Endothelial cell of umbilical vein (primary cell): ENCODE results near the gene RBMS1.

Experiments
- CTCF ChIP-seq, 2 donors: IDR thresholded peaks; 1 replicate in 1 of 2; 2 replicates in 1 of 2; pipeline ENCODE4 v1.5.1; 2011; ENCODE audit warnings: low read length in 2 of 2, mild to moderate bottlenecking in 2 of 2, moderate library complexity in 2 of 2, control low read depth in 1 of 2, inconsistent platforms in 1 of 2, low read depth in 1 of 2; ENCODE audit not compliant: insufficient read depth in 1 of 2; ENCODE audit errors: extremely low read depth in 1 of 2
- EZH2 ChIP-seq: IDR thresholded peaks from 2 replicates; pipeline ENCODE4 v1.6.1; 2012; ENCODE audit warnings: borderline replicate concordance, low read depth, mild to moderate bottlenecking, moderate library complexity, low read length, inconsistent platforms; ENCODE audit not compliant: severe bottlenecking
- FOS ChIP-seq: IDR thresholded peaks from 2 replicates; pipeline ENCODE4 v1.6.1; 2011; ENCODE audit warnings: mild to moderate bottlenecking, low read length, moderate library complexity, borderline replicate concordance; ENCODE audit not compliant: insufficient read depth
- JUN ChIP-seq: IDR thresholded peaks from 2 replicates; pipeline ENCODE4 v1.6.1; 2011; ENCODE audit warnings: borderline replicate concordance, low read depth; ENCODE audit not compliant: insufficient read length, insufficient read depth
- MAX ChIP-seq: IDR thresholded peaks from 2 replicates; pipeline ENCODE4 v1.6.1; 2011; ENCODE audit not compliant: insufficient read depth, insufficient read length
- MYC ChIP-seq: IDR thresholded peaks from one replicate; pipeline ENCODE4 v1.6.1; 2011; ENCODE audit warnings: mild to moderate bottlenecking, low read depth, low read length
- POLR2A ChIP-seq: IDR thresholded peaks from 2 replicates; pipeline ENCODE4 v1.6.1; 2012; ENCODE audit warnings: low read depth, mild to moderate bottlenecking, control low read depth, low read length
- POLR2AphosphoS5 ChIP-seq: IDR thresholded peaks from 2 replicates; pipeline ENCODE4 v1.6.1; 2012; ENCODE audit warnings: low read depth, mild to moderate bottlenecking, control low read depth, low read length, moderate library complexity; ENCODE audit not compliant: insufficient read depth

GRCh38 chr2:160362018-160362417, 131.6 kb downstream of the RBMS1 start:
- TF ChIP-seq CTCF (IDR thresholded peaks at IDR 0.05; ENCODE audit: extremely low read depth in 1 of 2, insufficient read depth in 1 of 2, low read depth in 1 of 2, low read length in 2 of 2): no peak
- TF ChIP-seq MAX: no peak
- no peak for TF ChIP-seq POLR2A
- no peak for TF ChIP-seq POLR2AphosphoS5
- TF ChIP-seq MYC: no peak
- TF ChIP-seq EZH2: no peak
- TF ChIP-seq JUN: no peak
- no peak for TF ChIP-seq FOS
